Osteocyte (in vitro differentiated cells): Measurements from ENCODE around the gene SLCO6A1. TPM values are rescaled to one million over a fixed set of nuclear protein-coding genes. Genes with fewer than 3 reads are reported as not detected.

ENCODE experiments used
- DNase-seq: peaks from one replicate; pipeline ENCODE4 v3.0.0; 2021; ENCODE audit warnings: mixed read lengths; ENCODE audit not compliant: unreplicated experiment; ENCODE audit errors: extremely low spot score
- H3K27ac Mint-ChIP-seq: one replicate; pipeline ENCODE4 v1.8.0; 2021; ENCODE audit warnings: mild to moderate bottlenecking, mixed read lengths; ENCODE audit not compliant: unreplicated experiment
- H3K27me3 Mint-ChIP-seq: one replicate; pipeline ENCODE4 v1.8.0; 2021; ENCODE audit warnings: mixed read lengths; ENCODE audit not compliant: unreplicated experiment
- H3K36me3 Mint-ChIP-seq: one replicate; pipeline ENCODE4 v1.8.0; 2021; ENCODE audit warnings: mixed read lengths; ENCODE audit not compliant: unreplicated experiment
- H3K4me1 Mint-ChIP-seq: one replicate; pipeline ENCODE4 v1.8.0; 2021; ENCODE audit warnings: mixed read lengths; ENCODE audit not compliant: unreplicated experiment
- H3K4me3 Mint-ChIP-seq: one replicate; pipeline ENCODE4 v1.8.0; 2021; ENCODE audit warnings: mild to moderate bottlenecking, moderate library complexity, mixed read lengths; ENCODE audit not compliant: unreplicated experiment
- H3K9me3 Mint-ChIP-seq: one replicate; pipeline ENCODE4 v1.8.0; 2021; ENCODE audit warnings: mixed read lengths; ENCODE audit not compliant: unreplicated experiment
- CTCF ChIP-seq: fragments of 200-600 bp; sonication (generic); IDR thresholded peaks from 2 replicates; pipeline ENCODE4 v1.5.0; 2021; ENCODE audit warnings: antibody characterized with exemption, mild to moderate bottlenecking, moderate library complexity
- total RNA-seq: library from RNA; stranded (reverse); gene quantifications from 2 replicates; pipeline ENCODE4 v1.2.1, GENCODE V29; 2021

Gene SLCO6A1
- total RNA-seq, 1 donor from 2014 or later = 0.78 TPM

GRCh38 chr5:102531506-102531905 lies 32.7 kb upstream of the SLCO6A1 start:
- DNase-seq = no peak
- Mint-ChIP-seq H3K36me3 (no peaks in the 10 kb centered on the region), H3K9me3 (no peaks in the 10 kb centered on the region), H3K4me3 (no peak overlapping the region), H3K4me1 (peaks cover 15% of the 10 kb centered on the region), H3K27ac (no peak overlapping the region), H3K27me3 (peaks cover 7% of the 10 kb centered on the region)
- no peak for TF ChIP-seq CTCF

GRCh38 chr5:102529447-102529846 lies 30.6 kb upstream of the SLCO6A1 start:
- peaks cover 15% of the 10 kb centered on the region for H3K4me1 Mint-ChIP-seq
- H3K27me3 Mint-ChIP-seq = peaks cover 13% of the 10 kb centered on the region
- no peaks in the 10 kb centered on the region for H3K36me3 Mint-ChIP-seq
- no peak overlapping the region for H3K27ac Mint-ChIP-seq
- no peak overlapping the region for H3K4me3 Mint-ChIP-seq
- no peak for TF ChIP-seq CTCF
- DNase-seq = no peak
- peaks cover 7% of the 10 kb centered on the region for H3K9me3 Mint-ChIP-seq

- Mint-ChIP-seq H3K36me3 (no peaks in the 10 kb centered on the region), H3K4me3 (no peak overlapping the region), H3K27me3 (peaks cover 17% of the 10 kb centered on the region), H3K27ac (no peak overlapping the region), H3K4me1 (peaks cover 15% of the 10 kb centered on the region), H3K9me3 (peaks cover 12% of the 10 kb centered on the region)
- DNase-seq = no peak
- TF ChIP-seq CTCF = no peak
These were observed 30.2 kb upstream of the SLCO6A1 start for GRCh38 chr5:102529031-102529430.

GRCh38 chr5:102528600-102528999 lies 29.8 kb upstream of the SLCO6A1 start:
- Mint-ChIP-seq H3K36me3 (no peaks in the 10 kb centered on the region), H3K27ac (no peak overlapping the region), H3K27me3 (peaks cover 18% of the 10 kb centered on the region), H3K4me3 (no peak overlapping the region), H3K4me1 (peaks cover 15% of the 10 kb centered on the region), H3K9me3 (peaks cover 15% of the 10 kb centered on the region)
- DNase-seq = no peak
- no peak for TF ChIP-seq CTCF

GRCh38 chr5:102527547-102527946 lies 28.7 kb upstream of the SLCO6A1 start:
- no peak for TF ChIP-seq CTCF
- Mint-ChIP-seq H3K36me3 (no peaks in the 10 kb centered on the region), H3K27ac (no peak overlapping the region), H3K9me3 (peaks cover 15% of the 10 kb centered on the region), H3K27me3 (peaks cover 23% of the 10 kb centered on the region), H3K4me3 (no peak overlapping the region), H3K4me1 (peaks cover 15% of the 10 kb centered on the region)
- DNase-seq = no peak
